Stimulated activated CD4-positive, alpha-beta T cell treated with anti-CD3 and anti-CD28 coated beads, Interleukin-15, amount 100 ng/mL, for 48 hours (primary cell): ENCODE data around the gene PDLIM5.

Experiments
- DNase-seq, 2 donors: peaks; one replicate each; pipeline ENCODE4 v3.0.0-alpha.2; 2020; ENCODE audit warnings: low read depth in 2 of 2

The PDLIM5 gene

DNA sequence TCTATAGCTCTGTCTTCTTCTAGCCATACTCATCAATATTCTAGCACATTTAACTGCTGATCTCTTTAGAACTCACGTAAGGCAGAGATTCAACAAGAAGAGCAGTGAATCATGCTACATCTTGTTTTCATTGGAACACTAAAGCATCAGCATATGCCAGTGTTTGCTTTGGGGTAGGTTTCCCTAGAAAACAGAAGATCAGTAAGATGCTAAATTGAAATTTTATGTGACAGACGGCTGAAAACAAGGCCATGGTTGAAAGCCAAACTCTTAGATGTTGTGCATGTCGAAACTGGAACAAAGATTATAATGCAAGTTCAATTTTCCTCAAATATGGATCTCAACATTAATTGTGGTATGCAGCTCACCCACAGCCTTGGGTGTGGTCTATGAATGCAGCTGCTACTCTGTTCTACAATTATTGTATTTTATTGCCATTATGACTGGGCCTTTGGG is 107.6 kb downstream of the PDLIM5 start:
- DNase-seq = no peak

- no peak for DNase-seq
Measured at GRCh38 chr4:94561249-94562024, 109.7 kb downstream of the PDLIM5 start.

GRCh38 chr4:94562285-94562684 is 110.5 kb downstream of the PDLIM5 start:
- DNase-seq = no peak

GRCh38 chr4:94564252-94564651 is 112.5 kb downstream of the PDLIM5 start:
- no peak for DNase-seq

GRCh38 chr4:94566420-94566819 is 114.7 kb downstream of the PDLIM5 start:
- DNase-seq = no peak

GRCh38 chr4:94567811-94568210 is 116.1 kb downstream of the PDLIM5 start:
- DNase-seq = no peak

- DNase-seq = no peak
Measured at GRCh38 chr4:94570558-94570957, 118.8 kb downstream of the PDLIM5 start.

DNA sequence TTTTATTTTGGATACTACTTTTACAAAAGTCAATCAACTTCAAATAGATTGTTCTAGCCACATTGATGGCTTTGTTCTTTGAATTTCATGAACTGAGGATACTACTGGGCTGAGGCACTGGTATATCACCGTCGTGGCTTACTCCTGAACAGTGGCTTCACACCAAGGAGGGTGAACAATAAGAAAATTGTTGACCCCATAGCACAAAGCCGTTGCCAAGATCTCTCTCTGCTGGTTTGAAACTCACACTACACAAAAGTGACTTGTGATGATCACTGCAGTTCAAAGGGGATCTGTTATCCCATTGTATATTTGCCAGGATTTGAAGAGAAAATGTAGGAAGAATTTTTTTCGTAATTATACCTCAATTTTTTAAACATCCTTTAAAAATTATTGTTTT is 119.6 kb downstream of the PDLIM5 start:
- no peak for DNase-seq

- no peak for DNase-seq
Measured at GRCh38 chr4:94571715-94572114, 120.0 kb downstream of the PDLIM5 start.

DNA sequence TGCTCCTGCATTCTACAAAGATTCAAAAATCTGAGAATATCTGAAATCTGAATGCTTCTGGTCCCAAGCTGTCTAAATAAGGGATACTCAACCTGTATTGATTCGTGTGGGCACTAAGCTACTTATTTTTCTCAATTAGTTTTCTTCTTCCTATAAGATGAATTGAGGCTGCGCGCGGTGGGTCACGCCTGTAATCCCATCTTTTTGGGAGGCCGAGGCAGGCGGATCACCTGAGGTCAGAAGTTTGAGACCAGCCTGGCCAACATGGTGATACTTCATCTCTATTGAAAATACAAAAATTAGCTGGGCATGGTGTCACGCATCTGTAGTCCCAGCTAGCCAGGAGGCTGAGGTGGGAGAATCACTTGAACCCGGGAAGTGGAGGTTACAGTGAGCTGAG is 122.3 kb downstream of the PDLIM5 start:
- DNase-seq = no peak

DNA sequence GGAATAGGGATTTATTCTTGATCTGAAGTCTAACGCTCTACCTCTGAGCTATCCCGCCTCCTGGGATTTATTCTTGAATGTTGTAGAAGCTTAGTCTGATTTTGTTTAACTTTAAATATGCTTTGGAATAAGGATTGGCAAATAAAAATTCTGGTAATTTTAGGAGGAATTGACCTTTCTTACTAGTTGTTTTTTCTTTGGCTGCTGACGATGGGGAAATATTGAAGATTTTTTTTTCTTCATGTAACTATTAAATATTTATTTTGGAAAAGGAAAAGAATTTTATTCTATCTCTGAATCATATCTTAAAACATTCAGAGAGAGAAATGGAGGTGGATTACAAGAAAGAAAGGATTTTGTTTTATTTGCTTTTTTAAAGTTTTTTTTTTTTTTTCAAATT is 122.9 kb downstream of the PDLIM5 start:
- no peak for DNase-seq

GRCh38 chr4:94575652-94576051 is 123.9 kb downstream of the PDLIM5 start:
- DNase-seq = no peak

DNA sequence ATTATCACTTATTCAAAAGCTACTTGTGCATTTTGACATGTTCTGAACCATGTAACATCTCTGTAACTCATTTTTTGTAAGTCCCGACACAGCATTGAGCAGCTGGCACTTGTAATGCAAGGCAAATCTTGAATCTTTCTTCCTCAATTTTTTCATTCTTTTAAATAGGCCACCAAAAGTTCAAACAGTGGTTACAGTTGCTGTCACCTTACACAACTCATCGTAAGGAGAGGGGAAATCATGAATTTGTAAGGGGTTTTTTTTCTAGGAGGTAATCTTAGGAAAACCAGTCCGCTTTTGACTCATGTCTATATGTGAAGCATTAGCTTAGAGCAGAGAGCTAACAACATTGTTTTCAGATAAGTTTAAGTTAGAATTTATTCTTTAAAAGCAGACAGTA is 124.5 kb downstream of the PDLIM5 start:
- no peak for DNase-seq

- DNase-seq = no peak
Measured at GRCh38 chr4:94577136-94577535, 125.4 kb downstream of the PDLIM5 start.

DNA sequence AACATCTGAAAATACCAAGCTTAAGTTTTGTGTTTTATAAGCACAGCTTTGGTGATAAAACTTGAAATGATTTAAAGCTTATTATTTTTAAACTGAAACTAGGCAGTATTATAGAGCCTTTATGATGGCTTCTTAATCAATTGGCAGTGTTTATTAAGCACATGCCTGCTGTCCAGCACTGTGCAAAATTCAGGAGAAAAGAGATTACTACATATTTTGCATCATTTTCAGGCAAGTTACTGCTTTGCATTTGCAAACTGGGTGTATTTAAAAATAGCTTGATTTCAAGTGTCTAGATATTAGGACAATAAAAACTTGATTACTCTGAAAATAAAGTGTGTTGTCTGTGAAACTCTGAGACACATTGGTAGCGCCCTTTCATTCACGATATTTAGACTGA is 126.5 kb downstream of the PDLIM5 start:
- DNase-seq = no peak

DNA sequence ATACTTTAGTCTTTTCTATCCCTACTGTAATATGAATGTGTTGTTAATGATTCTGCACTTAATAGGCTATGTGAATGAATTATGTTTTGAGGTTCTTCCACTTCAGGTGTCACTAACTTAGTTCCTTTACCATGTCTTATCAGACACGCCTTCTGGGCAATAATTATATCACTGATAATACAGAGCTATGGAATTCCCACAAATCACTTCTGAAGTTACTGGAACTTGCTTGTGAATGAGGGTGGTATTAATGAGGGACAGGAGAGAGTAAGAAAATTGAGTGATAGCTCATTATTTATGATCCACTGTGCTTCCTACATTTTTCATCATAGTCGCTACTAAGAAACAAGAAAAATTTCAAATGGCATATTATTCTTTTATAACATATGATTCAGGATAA is 130.0 kb downstream of the PDLIM5 start:
- DNase-seq = no peak

DNA sequence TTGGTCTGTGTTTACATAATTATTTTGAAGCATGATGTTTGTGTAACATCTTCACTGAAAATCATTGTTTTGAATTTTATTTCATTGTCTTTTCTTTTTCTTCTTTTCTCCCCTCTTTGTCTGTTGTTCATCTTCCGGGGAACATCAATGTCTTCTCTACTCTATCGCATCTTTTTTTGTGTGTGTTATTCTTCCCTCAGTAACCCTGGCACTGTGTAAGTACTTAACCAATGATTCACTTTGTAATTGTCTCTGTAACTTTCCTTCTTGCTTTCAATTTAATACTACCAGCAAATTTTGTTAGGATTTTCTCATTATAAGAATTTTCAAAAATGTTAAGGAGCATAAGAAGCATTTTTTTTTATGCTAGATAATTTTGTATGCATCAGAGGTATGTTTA is 130.8 kb downstream of the PDLIM5 start:
- DNase-seq = no peak

- DNase-seq = no peak
Measured at GRCh38 chr4:94583914-94584641, 132.3 kb downstream of the PDLIM5 start.

GRCh38 chr4:94588896-94589693 is 137.4 kb downstream of the PDLIM5 start:
- no peak for DNase-seq

GRCh38 chr4:94590493-94590892 is 138.8 kb downstream of the PDLIM5 start:
- DNase-seq = no peak

- DNase-seq = no peak
Measured at GRCh38 chr4:94591289-94591688, 139.5 kb downstream of the PDLIM5 start.

DNA sequence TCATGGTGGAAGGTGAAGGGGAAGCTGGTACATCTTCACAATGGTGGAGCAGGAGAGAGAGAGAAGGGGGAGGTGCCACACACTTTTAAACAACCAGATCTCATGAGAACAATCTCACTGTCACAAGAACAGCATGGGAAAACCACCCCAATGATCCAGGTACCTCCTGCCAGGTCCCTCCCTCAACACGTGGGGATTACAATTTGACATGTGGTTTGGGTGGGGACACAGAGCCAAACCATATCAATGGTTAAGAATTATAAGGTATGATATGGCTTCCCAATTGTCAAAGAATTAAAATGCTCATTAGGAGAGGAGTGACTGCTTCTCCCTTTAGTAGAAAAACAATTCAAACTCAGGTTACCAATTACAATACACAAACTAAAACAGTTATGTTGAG is 143.3 kb downstream of the PDLIM5 start:
- DNase-seq = no peak
